ENCODE measurements around the gene GET4.

GET4 gene

GRCh38 chr7:888081-889024 is 12.0 kb downstream of the GET4 start:
- DNase-seq = no peak

DNA sequence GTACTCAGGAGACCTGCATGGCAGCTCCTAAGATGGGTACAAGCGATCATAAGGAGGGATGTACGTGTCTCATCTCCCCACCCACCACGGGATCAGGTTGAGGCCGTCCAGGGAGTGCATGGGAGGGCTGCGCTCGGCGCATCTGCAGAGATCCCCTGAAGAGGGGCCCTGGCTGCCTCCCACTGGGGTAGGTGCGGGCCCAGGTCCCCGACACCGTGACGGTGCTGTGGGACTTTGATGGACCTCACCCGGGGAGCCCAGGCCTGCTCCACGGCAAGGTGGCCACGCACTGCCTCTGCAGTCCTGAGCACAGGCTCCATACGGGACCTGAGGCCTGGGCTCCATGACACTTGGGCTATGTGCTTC is 12.7 kb downstream of the GET4 start:
- DNase-seq = no peak

DNA sequence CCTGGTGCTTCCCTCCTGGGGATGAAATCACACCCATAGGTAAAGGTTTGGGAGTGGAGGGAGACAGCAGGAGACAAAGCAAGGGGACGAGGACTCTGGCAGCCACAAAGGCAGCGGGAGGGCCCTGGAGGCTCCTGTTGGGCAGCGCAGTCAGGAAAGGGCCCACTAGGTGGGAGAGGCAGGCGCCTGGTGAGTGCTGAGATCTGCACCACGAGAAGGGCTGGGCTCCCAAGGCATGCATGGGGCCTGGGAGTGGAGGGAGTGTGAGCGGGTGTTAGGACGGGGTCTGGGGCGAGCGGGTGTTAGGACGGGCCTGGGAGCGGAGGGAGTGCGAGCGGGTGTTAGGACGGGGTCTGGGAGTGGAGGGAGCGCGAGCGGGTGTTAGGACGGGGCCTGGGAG is 13.0 kb downstream of the GET4 start:
- no peak for DNase-seq

DNA sequence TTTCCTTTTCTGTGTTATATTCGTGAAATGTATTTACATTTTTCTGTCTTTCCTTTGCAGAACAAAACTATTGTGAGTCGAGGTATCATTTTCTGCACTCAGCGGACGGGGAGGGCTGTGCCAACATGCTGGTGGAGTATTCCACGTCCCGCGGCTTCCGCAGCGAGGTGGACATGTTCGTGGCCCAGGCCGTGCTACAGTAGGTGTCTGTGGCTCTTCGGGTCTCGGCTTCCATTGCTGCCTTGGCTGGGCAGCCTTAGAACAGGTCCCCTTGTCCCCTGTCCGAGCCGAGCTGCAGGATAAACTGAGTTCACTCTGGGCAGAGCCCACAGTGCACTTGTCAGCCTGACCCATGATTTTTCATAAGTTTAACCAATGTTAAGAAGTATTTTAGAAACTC is 14.5 kb downstream of the GET4 start:
- DNase-seq = no peak

GRCh38 chr7:891291-891690 is 14.9 kb downstream of the GET4 start:
- DNase-seq = no peak

GRCh38 chr7:891805-892204 is 15.5 kb downstream of the GET4 start:
- DNase-seq = no peak

DNA sequence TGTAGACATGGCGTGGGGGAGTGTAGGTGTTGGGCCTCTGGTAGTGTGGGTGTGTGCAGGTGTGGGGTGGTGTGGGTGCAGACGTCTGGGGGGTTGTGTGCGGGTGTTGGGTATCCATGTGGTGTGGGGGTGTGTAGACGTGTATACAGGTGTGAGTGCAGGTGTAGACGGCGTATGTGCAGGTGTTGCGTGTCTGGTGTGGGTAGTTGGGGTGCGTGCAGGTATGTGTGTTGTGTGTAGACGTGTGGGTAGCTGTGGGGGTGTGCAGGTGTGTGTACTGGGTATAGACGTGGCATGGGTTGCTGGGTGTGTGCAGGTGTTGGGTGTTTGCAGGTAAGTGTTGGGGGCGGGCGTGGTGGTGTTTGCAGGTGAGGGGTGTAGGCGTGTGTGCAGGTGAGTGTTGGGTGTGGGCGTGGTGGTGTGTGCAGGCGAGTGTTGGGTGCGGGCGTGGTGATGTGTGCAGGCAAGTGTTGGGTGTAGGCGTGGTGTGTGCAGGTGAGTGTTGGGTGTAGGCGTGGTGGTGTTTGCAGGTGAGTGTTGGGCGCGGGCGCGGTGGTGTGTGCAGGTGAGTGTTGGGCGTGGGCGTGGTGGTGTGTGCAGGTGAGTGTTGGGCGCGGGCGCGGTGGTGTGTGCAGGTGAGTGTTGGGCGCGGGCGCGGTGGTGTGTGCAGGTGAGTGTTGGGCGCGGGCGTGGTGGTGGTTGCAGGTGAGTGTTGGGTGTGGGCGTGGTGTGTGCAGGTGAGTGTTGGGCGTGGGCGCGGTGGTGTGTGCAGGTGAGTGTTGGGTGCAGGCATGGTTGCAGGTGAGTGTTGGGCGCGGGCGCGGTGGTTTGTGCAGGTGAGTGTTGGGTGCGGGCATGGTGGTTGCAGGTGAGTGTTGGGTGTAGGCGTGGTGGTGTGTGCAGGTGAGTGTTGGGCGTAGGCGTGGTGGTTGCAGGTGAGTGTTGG is 16.6 kb downstream of the GET4 start:
- DNase-seq = no peak

DNA sequence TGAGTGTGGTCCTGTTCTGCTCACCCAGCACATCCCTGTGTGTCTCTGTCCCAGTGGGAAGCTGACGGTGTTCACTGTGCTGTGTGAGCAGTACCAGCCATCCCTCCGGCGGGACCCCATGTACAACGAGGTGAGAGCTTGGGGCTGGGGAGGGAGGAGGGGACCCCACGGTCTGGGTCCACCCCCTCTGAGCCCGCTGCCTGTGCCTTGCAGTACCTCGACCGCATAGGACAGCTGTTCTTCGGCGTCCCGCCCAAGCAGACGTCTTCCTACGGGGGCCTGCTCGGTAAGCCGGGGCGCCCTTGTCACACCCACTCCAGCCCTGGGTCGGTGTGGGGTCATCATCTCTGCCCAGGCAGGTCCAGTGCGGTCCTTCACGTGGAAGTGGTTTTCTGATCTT is 17.3 kb downstream of the GET4 start:
- no peak for DNase-seq

DNA sequence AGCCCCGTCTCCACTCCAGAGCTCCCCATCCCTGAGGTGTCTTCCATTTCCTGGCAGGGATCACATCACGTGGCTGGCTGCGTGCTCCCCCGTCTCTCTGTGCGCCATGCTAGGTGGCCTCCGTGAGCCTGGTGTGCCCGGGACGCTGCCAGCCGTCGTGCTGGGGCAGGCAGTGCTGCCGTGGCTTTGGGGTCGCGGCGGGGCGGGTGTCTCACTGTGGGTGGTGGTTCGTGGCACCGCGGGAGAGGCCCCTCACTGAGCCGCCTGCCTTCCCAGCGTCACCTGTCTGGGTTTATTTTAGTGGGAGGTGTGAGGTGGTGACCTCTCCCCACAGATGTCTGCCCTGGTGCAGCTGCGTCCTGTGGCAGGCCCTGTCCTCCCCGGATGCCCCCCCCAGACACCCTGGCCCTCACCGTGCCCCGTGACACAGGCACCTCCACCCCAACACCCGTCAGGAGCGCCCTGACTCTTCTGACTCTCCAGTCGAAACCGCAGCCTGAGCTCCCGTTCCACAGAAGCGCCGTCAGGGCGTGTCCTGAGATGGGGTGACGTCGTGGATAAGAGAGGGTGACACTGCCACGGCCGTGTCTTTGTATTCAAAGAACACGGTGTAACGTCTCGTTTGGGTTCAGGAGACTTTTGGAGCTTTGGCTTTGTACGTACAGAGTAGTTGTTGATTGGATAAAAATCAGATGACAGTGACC is 18.0 kb downstream of the GET4 start:
- no peak for DNase-seq

- DNase-seq = no peak
Measured at GRCh38 chr7:894927-895450, 18.6 kb downstream of the GET4 start.

DNA sequence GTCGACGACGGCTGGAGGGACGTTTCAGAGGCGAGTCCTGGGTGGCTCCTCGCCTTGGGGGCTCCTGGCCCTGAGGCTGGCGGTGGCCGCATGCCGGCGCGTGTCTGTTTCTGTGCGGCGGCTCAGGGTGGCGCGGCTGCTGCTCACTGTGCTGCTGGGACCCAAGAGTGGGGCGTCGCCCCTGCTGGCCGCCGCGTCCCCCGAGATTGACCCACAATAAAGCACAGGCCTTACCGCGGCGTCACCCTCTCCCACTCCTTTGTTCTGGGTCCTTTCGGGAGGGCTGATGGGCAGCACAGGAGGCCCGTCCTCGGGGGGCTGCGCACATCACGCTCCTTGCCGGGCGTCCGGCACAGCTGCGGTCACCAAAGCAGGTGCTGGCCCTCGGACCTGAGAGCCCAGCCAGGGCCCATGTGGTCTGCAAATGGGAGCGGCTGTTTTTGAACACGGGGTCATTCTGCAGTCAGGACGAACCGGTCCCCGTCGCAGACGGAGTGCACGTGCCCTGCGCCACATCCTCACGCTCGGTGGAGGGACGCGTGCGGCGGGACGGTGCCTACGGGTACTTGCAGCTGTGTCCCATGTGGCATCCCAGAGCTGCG is 19.2 kb downstream of the GET4 start:
- no peak for DNase-seq

DNA sequence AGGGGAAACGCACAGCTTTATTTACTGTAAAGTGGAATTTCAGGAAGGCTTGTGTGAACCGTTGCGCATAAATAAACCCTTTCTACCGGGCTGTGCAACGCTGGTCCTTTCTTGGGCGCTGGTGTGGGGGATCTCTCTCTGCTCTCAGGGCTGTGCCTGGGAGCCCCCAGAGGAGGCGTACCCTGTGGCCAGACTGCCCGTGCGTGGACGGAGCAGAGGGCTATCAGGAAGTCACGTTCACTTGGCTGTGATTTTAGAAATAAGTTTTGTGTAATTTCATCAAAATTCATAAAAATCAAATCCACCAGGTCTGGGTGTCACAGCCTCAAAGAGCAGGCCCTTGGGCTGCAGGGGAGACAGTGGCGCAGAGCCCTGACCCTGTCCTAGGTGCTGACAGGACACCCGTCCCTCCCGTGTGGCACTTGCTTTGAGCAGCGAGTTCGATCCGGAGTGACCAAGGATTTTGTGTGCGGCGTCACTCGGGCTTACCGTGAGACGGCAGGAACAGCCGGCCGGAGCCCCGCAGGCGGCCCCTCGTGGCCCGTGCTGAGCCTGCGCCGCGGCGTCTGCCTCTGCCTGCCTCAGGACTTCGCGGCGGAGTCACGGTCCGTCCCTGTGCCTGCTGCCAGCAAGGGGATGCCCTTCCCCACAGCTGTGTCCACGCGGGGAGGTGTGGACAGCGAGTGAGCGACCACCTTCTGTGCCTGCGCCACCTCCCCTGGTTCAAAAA is 20.2 kb downstream of the GET4 start:
- DNase-seq = no peak

- DNase-seq = no peak
Measured at GRCh38 chr7:897086-897485, 20.7 kb downstream of the GET4 start.

- DNase-seq = no peak
Measured at GRCh38 chr7:897771-898376, 21.5 kb downstream of the GET4 start.

DNA sequence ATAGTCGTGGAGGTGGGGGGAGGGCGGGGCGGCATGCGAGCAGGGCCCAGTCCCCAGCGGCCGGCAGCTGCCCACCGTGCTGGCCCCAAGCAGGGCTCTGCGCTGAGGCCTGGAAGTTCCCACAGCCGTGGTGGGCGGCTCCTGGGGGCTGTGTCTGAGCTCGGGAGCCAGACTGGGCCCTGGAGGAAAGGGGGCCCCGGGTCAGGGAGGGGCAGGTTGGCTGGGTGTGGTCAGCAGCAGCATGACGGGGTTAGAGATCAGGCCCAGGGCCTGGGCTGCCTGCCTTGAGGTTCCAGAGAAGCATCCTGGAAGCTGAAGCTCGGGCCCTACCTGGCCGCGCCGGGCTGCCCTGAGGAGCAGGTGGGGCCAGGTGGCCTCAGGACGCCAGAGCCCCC is 22.1 kb downstream of the GET4 start:
- no peak for DNase-seq

- no peak for DNase-seq
Measured at GRCh38 chr7:898855-899681, 22.7 kb downstream of the GET4 start.

DNA sequence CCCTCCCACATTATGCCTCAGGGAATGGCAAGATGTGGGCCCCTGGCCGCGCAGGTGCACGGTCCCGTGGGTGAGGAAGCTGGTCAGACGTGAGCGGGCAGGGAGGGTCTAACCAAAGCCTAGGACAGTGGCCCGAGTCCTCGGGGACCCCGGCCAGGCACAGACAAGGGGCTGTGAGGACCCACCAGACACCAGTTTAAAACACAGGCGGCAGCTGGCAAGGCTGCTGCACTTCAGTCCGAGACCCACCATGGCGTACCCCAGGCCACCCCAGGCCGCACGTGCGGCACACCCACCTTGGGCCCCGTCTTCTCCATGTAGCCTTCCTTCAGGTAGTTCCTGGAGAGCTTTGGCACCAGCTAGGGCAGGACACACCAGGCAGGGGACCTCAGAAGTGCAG is 23.5 kb downstream of the GET4 start:
- no peak for DNase-seq

GRCh38 chr7:900331-901040 is 24.1 kb downstream of the GET4 start:
- no peak for DNase-seq

DNA sequence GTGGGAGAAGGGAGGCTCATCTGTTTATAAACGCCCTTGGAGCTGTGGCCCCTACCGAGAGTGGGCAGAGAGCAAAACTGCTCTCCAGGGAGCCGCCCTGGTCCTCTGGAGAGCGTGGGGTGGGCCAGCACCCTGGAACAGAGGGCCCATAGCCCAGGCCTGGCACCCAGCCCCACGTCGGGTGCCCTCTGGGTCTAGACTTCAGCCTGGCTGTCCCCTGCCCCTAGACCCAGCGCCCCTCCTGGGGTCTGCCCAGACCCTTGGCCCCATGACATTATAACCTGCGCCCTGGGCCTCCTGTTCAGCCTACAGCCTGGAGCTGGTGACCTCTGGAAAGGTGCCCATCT is 24.7 kb downstream of the GET4 start:
- DNase-seq = no peak

Data from NCI-H187 treated with DMSO at 0.1 percent for 48 hours (cell line).